Loucy (cell line): ENCODE measurements around the gene IFNK.

Source experiments
- H2AFZ ChIP-seq: fragments of 200-600 bp; sonication (generic); 2 replicates; pipeline ENCODE4 v1.6.0; 2016; ENCODE audit warnings: antibody characterized with exemption, mild to moderate bottlenecking, low read length, moderate library complexity
- H3F3A ChIP-seq: fragments of 200-600 bp; 2 replicates; pipeline ENCODE4 v1.6.0; 2016; ENCODE audit warnings: antibody characterized with exemption, low read depth, mild to moderate bottlenecking
- H3K27me3 ChIP-seq: fragments of 200-600 bp; sonication (generic); 2 replicates; pipeline ENCODE4 v1.6.1; 2014; ENCODE audit warnings: low read length, mild to moderate bottlenecking; ENCODE audit not compliant: insufficient read depth, poor library complexity, severe bottlenecking
- H3K36me3 ChIP-seq: fragments of 200-600 bp; sonication (generic); 2 replicates; pipeline ENCODE4 v1.6.1; 2016; ENCODE audit warnings: low read length; ENCODE audit not compliant: insufficient read depth
- H3K4me1 ChIP-seq: fragments of 200-600 bp; sonication (generic); 2 replicates; pipeline ENCODE4 v1.5.1; 2014; ENCODE audit warnings: low read length, mild to moderate bottlenecking; ENCODE audit not compliant: insufficient read depth, poor library complexity, severe bottlenecking
- H3K4me2 ChIP-seq: fragments of 200-600 bp; sonication (generic); 2 replicates; pipeline ENCODE4 v1.6.0; 2014; ENCODE audit warnings: antibody characterized with exemption, low read length, low read depth, mild to moderate bottlenecking; ENCODE audit not compliant: poor library complexity, severe bottlenecking
- H3K4me3 ChIP-seq: fragments of 200-600 bp; sonication (generic); 2 replicates; pipeline ENCODE4 v1.5.1; 2014; ENCODE audit warnings: low read length, mild to moderate bottlenecking, mixed read lengths; ENCODE audit not compliant: poor library complexity, severe bottlenecking
- H3K79me2 ChIP-seq: fragments of 200-600 bp; sonication (generic); 2 replicates; pipeline ENCODE4 v1.6.1; 2014; ENCODE audit warnings: low read length; ENCODE audit not compliant: insufficient read depth
- H3K9ac ChIP-seq: fragments of 200-600 bp; sonication (generic); 2 replicates; pipeline ENCODE4 v1.6.0; 2014; ENCODE audit warnings: mild to moderate bottlenecking, low read depth, low read length, moderate library complexity; ENCODE audit not compliant: poor library complexity, severe bottlenecking
- H3K9me2 ChIP-seq: fragments of 200-600 bp; sonication (generic); replicated peaks from 2 replicates; pipeline ENCODE4 v1.6.1; 2016; ENCODE audit warnings: low read depth, low read length, mixed read lengths
- H3K9me3 ChIP-seq: fragments of 200-600 bp; sonication (generic); 2 replicates; pipeline ENCODE4 v1.6.1; 2014; ENCODE audit warnings: mild to moderate bottlenecking, antibody characterized with exemption, low read length, low read depth; ENCODE audit not compliant: insufficient read depth
- H4K20me1 ChIP-seq: fragments of 200-600 bp; sonication (generic); 2 replicates; pipeline ENCODE4 v1.6.0; 2014; ENCODE audit warnings: antibody characterized with exemption, low read length, mild to moderate bottlenecking; ENCODE audit not compliant: insufficient read depth, poor library complexity, severe bottlenecking
- EZH2phosphoT487 ChIP-seq: fragments of 200-600 bp; IDR thresholded peaks from 2 replicates; pipeline ENCODE4 v1.6.1; 2018; ENCODE audit warnings: antibody characterized with exemption, mild to moderate bottlenecking, moderate library complexity, borderline replicate concordance
- TF ChIP-seq, protein P1 (sequence below): fragments of 200-600 bp; sonication (generic); conservative IDR thresholded peaks from 2 replicates; pipeline ENCODE4 v1.5.1; 2014; ENCODE audit warnings: mild to moderate bottlenecking, antibody characterized with exemption, low read length

The IFNK gene

DNA sequence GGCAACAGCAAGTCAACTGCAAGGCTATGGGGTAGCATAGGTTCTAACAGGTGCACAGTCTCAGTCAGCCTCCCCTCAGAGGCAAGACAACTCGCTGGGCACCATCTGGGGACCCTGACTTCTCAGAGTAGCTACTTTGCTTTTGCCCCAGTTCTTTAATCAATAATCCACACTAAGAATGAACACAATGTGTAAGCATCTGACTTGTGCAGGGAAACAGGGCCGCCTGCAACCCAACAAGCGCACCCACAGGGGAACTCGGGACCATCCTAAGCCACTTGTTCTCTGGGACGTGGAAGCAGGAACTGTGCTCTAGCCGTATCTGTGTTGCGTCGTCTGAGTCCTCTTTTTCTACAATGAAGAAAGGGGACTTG is 3.6 kb downstream of the IFNK start:
- H3K36me3 ChIP-seq = no peaks in the 10 kb centered on the region
- H3K27me3 ChIP-seq = peaks cover 15% of the 10 kb centered on the region
- TF ChIP-seq, protein P1, sequence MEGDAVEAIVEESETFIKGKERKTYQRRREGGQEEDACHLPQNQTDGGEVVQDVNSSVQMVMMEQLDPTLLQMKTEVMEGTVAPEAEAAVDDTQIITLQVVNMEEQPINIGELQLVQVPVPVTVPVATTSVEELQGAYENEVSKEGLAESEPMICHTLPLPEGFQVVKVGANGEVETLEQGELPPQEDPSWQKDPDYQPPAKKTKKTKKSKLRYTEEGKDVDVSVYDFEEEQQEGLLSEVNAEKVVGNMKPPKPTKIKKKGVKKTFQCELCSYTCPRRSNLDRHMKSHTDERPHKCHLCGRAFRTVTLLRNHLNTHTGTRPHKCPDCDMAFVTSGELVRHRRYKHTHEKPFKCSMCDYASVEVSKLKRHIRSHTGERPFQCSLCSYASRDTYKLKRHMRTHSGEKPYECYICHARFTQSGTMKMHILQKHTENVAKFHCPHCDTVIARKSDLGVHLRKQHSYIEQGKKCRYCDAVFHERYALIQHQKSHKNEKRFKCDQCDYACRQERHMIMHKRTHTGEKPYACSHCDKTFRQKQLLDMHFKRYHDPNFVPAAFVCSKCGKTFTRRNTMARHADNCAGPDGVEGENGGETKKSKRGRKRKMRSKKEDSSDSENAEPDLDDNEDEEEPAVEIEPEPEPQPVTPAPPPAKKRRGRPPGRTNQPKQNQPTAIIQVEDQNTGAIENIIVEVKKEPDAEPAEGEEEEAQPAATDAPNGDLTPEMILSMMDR = no peak
- TF ChIP-seq EZH2phosphoT487 = no peak
- H3K9me2 ChIP-seq = no peaks in the 10 kb centered on the region
- H3K4me3 ChIP-seq = peak overlapping the region; percentile 79
- no peak overlapping the region for H3K9ac ChIP-seq
- no peaks in the 10 kb centered on the region for H3K79me2 ChIP-seq
- H3K4me1 ChIP-seq = no peaks in the 10 kb centered on the region
- no peaks in the 10 kb centered on the region for H3K9me3 ChIP-seq
- H4K20me1 ChIP-seq = no peaks in the 10 kb centered on the region
- peak overlapping the region; percentile 80 for H3K4me2 ChIP-seq
- no peak overlapping the region for H2AFZ ChIP-seq
- H3F3A ChIP-seq = no peaks in the 10 kb centered on the region

DNA sequence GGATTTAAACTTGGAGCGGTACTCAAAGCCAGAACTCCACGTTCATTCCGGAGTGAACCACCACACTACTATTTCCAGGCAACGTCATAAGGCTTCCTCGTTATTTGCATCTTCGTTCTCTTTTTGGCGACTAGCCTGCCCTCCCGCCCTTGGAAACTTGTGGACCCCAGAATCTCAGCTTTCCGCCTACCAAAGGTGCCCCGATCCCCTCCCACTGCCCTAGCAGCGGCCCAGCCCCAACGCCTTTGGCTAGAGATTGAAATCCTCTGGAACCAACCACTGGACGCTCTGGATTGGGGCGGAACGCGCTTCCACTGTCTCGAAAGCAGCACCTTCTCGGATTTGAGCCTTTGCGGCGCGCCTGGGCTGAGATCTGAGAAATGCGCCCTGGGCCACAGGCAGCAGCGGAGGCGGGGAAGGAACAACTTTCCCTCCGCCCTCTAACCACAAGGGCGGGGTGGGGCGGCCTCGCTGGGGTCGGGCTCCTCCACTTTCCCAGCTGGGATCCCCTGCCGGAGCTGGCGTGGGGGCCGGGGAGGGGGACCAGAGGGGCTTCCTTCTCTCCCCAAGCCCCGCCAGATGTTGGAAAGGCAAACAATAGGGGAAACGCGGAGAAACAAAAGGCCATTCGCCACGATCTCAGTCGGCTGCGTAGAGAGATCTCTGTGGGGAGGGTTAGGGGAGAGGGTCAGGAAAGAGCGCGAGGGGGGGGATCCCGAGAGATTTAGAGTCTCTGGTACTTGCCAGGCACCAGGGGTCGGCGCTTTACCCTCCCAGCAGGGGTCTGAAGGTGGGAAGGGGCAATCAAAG is 4.2 kb downstream of the IFNK start:
- no peaks in the 10 kb centered on the region for H4K20me1 ChIP-seq
- no peaks in the 10 kb centered on the region for H3K4me1 ChIP-seq
- no peak for TF ChIP-seq EZH2phosphoT487
- TF ChIP-seq, protein P1 = no peak
- H3K9me2 ChIP-seq = no peaks in the 10 kb centered on the region
- H3K79me2 ChIP-seq = no peaks in the 10 kb centered on the region
- H3K9me3 ChIP-seq = no peaks in the 10 kb centered on the region
- peak overlapping the region; percentile 64 for H3K9ac ChIP-seq
- H3K27me3 ChIP-seq = peaks cover 15% of the 10 kb centered on the region
- peak overlapping the region; percentile 93 for H2AFZ ChIP-seq
- H3K36me3 ChIP-seq = no peaks in the 10 kb centered on the region
- peak overlapping the region; percentile 79 for H3K4me3 ChIP-seq
- H3F3A ChIP-seq = no peaks in the 10 kb centered on the region
- H3K4me2 ChIP-seq = peak overlapping the region; percentile 80

DNA sequence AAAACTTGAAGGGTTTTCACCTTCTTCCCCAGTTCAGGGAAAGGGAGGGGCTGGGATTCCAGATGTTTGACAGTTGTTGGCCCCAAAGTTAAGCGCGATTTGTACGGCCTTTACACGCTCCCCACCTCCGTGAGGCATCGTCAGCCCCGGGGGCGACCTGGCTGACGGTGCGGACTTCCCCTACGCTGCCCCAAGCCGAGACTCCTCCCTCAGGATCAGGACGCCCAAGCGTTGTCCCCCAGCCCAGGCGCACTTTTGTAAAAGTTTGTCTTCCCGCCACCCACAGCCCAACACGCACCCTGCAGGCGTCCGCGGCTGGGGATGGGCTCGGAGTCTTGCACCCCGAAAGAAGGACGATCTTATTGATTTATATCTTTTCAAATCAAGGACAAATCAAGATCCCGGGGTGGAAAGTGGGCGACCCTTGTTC is 4.8 kb downstream of the IFNK start:
- H3K4me2 ChIP-seq = peak overlapping the region; percentile 80
- H3K9ac ChIP-seq = peak overlapping the region; percentile 64

More for the DNA sequence above, 4.8 kb downstream of the IFNK start:
- no peaks in the 10 kb centered on the region for H3K79me2 ChIP-seq
- peak overlapping the region; percentile 79 for H3K4me3 ChIP-seq
- H4K20me1 ChIP-seq = no peaks in the 10 kb centered on the region
- H3K9me3 ChIP-seq = no peaks in the 10 kb centered on the region
- peak overlapping the region; percentile 93 for H2AFZ ChIP-seq
- no peaks in the 10 kb centered on the region for H3K4me1 ChIP-seq
- peaks cover 15% of the 10 kb centered on the region for H3K27me3 ChIP-seq
- no peaks in the 10 kb centered on the region for H3K36me3 ChIP-seq
- no peaks in the 10 kb centered on the region for H3F3A ChIP-seq
- TF ChIP-seq, protein P1 = no peak
- TF ChIP-seq EZH2phosphoT487 = no peak
- H3K9me2 ChIP-seq = no peaks in the 10 kb centered on the region
